Measurements from ENCODE around the gene SSBP2. TPM values are rescaled to one million over a fixed set of nuclear protein-coding genes. Genes with fewer than 3 reads are reported as not detected.
A peak's percentile ranks its signal among the peaks of the same experiment; 100 is the strongest.

The SSBP2 gene
- total and polyA plus RNA-seq, 2 of the 8 experiments (the other 6 are each of a cell fraction or from before 2014, with no cell fraction given) = 21.5 to 36.2 TPM

GRCh38 chr5:81371354-81371876 lies 379.5 kb downstream of the SSBP2 start:
- Histone ChIP-seq H3K9me3 (ENCODE audit: insufficient read depth in 2 of 2, low read depth in 1 of 2, low read length in 1 of 2) (no peaks in the 10 kb centered on the region), H3K4ac (replicated peaks; ENCODE audit: insufficient read length, low read depth, low read length) (no peak overlapping the region), H2BK20ac (ENCODE audit: low read length) (no peak overlapping the region), H2AFZ (ENCODE audit: low read length) (no peak overlapping the region), H4K8ac (ENCODE audit: extremely low read depth, insufficient read depth, low read length) (no peak overlapping the region), H2BK120ac (replicated peaks; ENCODE audit: low read depth, low read length) (no peak overlapping the region), H3K14ac (ENCODE audit: insufficient read length) (no peak overlapping the region), H2AK5ac (ENCODE audit: low read depth, low read length) (no peak overlapping the region), H3K27me3 (replicated peaks in 1 of 4; ENCODE audit: control insufficient read depth in 3 of 4, extremely low read depth in 1 of 4, insufficient read depth in 3 of 4, low read length in 3 of 4) (no peaks in the 10 kb centered on the region), H3K36me3 (ENCODE audit: control insufficient read depth in 2 of 4, insufficient read depth in 4 of 4, low read length in 3 of 4) (no peaks in the 10 kb centered on the region), H3K9ac (replicated peaks in 1 of 4; ENCODE audit: extremely low read depth in 1 of 4, low read depth in 3 of 4, low read length in 3 of 4) (no peak overlapping the region), H3K4me2 (ENCODE audit: insufficient read depth in 1 of 2, low read depth in 2 of 2, low read length in 2 of 2) (no peak overlapping the region), H4K91ac (replicated peaks; ENCODE audit: insufficient read length, low read length) (no peak overlapping the region), H2BK12ac (ENCODE audit: low read depth, low read length) (no peak overlapping the region), H4K5ac (ENCODE audit: insufficient read length, low read depth, low read length) (no peak overlapping the region), H3K4me1 (replicated peaks in 1 of 4; ENCODE audit: control insufficient read depth in 3 of 4, insufficient read depth in 4 of 4, low read length in 3 of 4) (no peaks in the 10 kb centered on the region), H3K23ac (ENCODE audit: insufficient read length) (no peak overlapping the region), H3K56ac (replicated peaks; ENCODE audit: insufficient read length, low read depth, low read length) (no peak overlapping the region), H3K79me2 (ENCODE audit: control insufficient read depth in 1 of 2, insufficient read depth in 2 of 2, low read length in 2 of 2) (no peaks in the 10 kb centered on the region), H3K23me2 (ENCODE audit: low read depth, low read length) (no peaks in the 10 kb centered on the region), H3K79me1 (ENCODE audit: low read depth, low read length) (no peaks in the 10 kb centered on the region), H2BK5ac (ENCODE audit: low read depth, low read length) (no peak overlapping the region), H3K18ac (ENCODE audit: extremely low read depth, low read length) (no peak overlapping the region), H4K20me1 (replicated peaks in 1 of 2; ENCODE audit: control insufficient read depth in 1 of 2, insufficient read depth in 2 of 2, low read length in 2 of 2) (no peaks in the 10 kb centered on the region), H2BK15ac (ENCODE audit: low read length) (no peak overlapping the region), H3K4me3 (ENCODE audit: extremely low read depth in 1 of 4, insufficient read depth in 2 of 4, low read depth in 3 of 4, low read length in 4 of 4) (no peak overlapping the region), H3K27ac (ENCODE audit: low read depth, low read length) (no peak overlapping the region)
- POLR2A ChIA-PET (ENCODE audit: partially characterized antibody) = interaction anchor here (1.0 kb wide), 1 partner anchor 18 kb away, joined by 3 read pairs; no protein-coding TSS in a partner anchor
- FAIRE-seq = peak; percentile 42
- 69% methylated on average over 2 of the region's 2 CpGs; no CpG with 5 or more reads in 1 of the 2 experiments for WGBS, 2 experiments (ENCODE audit: extremely low coverage in 1 of 2, insufficient coverage in 1 of 2, insufficient read length in 1 of 2, insufficient replicate concordance in 2 of 2, low coverage in 1 of 2, low lambda C conversion rate in 2 of 2, missing lambda C conversion rate in 1 of 2)
- no peak for DNase-seq (ENCODE audit: low read depth in 1 of 2, low spot score in 2 of 2)
- CTCF ChIA-PET (ENCODE audit: partially characterized antibody) = interaction anchor here (0.6 to 0.9 kb wide), 3 partner anchors 8 to 23 kb away, joined by 3 to 4 read pairs (median 3); partner anchors contain the start of gene ACOT12
- TF ChIP-seq USF2 (IDR thresholded peaks at IDR 0.05; ENCODE audit: low read length) = no peak
